ENCODE measurements around the gene CDH18. TPM values are rescaled to one million over a fixed set of nuclear protein-coding genes. Genes with fewer than 3 reads are reported as not detected.

The CDH18 gene
- total and polyA plus RNA-seq, 2 of the 4 experiments (the other 2 are of a cell fraction) = 0.24 to 1.1 TPM

DNA sequence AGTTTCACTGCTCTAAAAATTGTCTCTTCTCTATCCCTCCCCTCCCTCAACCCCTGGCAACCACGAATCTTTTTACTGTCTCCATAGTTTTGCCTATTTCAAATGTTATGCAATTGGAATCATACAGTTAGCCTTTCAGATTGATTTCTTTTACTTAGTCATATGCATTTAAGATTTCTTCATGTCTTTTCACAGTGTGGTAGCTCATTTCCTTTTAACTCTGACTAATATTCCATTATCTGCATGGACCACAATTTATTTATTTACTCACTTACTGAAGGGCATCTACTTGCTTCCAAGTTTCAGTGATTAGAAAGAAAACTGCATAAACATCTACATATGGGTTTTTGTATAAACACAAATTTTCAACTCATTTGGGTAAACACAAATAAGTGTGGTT, 372.3 kb downstream of the CDH18 start:
- no peak overlapping the region for H2BK20ac ChIP-seq (ENCODE audit: low read depth, low read length)
- DNase-seq (no peak), ATAC-seq (ENCODE audit: low read depth) (no peak)
- H2AFZ ChIP-seq (replicated peaks; ENCODE audit: low read length, poor library complexity) = no peak overlapping the region
- intact Hi-C loops (cut with micrococcal nuclease) = no loop called here
- H3K14ac ChIP-seq (replicated peaks; ENCODE audit: low read depth, low read length) = no peak overlapping the region
- H3K27ac ChIP-seq (ENCODE audit: insufficient read depth, low read length) = no peak overlapping the region
- no peaks in the 10 kb centered on the region for H3K79me1 ChIP-seq (ENCODE audit: low read depth in 1 of 2, low read length in 2 of 2)
- CTCF ChIA-PET = no interaction called here
- no peak overlapping the region for H3K23ac ChIP-seq (ENCODE audit: low read depth, low read length)
- dilution Hi-C loops (cut with HindIII; ENCODE audit: low sequenced_read_pairs, unreplicated experiment) = no loop called here
- H3K9me1 ChIP-seq (ENCODE audit: insufficient read depth, low read length) = no peaks in the 10 kb centered on the region
- no peak for TF ChIP-seq CHD1 (IDR thresholded peaks at IDR 0.05; ENCODE audit: low read depth, low read length)
- no peak for TF ChIP-seq MXI1 (IDR thresholded peaks at IDR 0.05; ENCODE audit: borderline replicate concordance, low read depth, low read length)
- no peak for TF ChIP-seq SMC3 (IDR thresholded peaks at IDR 0.05; ENCODE audit: low read depth, low read length)
- no peak for TF ChIP-seq NFE2L2 (IDR thresholded peaks at IDR 0.05; ENCODE audit: low read depth, low read length)
- TF ChIP-seq MAZ (IDR thresholded peaks at IDR 0.05; ENCODE audit: borderline replicate concordance, low read depth, low read length) = no peak
- no peak for TF ChIP-seq USF2 (IDR thresholded peaks at IDR 0.05; ENCODE audit: low read depth, low read length)
- no peak for TF ChIP-seq RCOR1 (IDR thresholded peaks at IDR 0.05; ENCODE audit: insufficient replicate concordance, low read length)
- no peak for TF ChIP-seq CTCF (conservative IDR thresholded peaks at IDR 0.05; ENCODE audit: low read depth, low read length)
- no peak for TF ChIP-seq RFX5 (IDR thresholded peaks at IDR 0.05; ENCODE audit: low read depth, low read length)
- H3K9me3 ChIP-seq (ENCODE audit: control insufficient read depth, insufficient read depth, low read length) = no peaks in the 10 kb centered on the region
- no peak overlapping the region for H3K56ac ChIP-seq (ENCODE audit: extremely low read depth, insufficient read depth, low read length)
- no peak overlapping the region for H4K8ac ChIP-seq (ENCODE audit: low read depth in 2 of 2, low read length in 2 of 2)
- H2AK5ac ChIP-seq (ENCODE audit: low read depth, low read length) = no peak overlapping the region
- no peak overlapping the region for H2BK15ac ChIP-seq (ENCODE audit: low read depth, low read length)
- H3K4ac ChIP-seq (ENCODE audit: low read depth, low read length) = no peak overlapping the region
- H3K18ac ChIP-seq (ENCODE audit: low read depth, low read length) = no peak overlapping the region
- no peak overlapping the region for H3K4me2 ChIP-seq (ENCODE audit: low read depth, low read length)
- H4K5ac ChIP-seq (ENCODE audit: low read depth, low read length) = no peak overlapping the region
- WGBS, 2 experiments (ENCODE audit: extremely low coverage in 2 of 2, insufficient read length in 1 of 2) = 20% methylated on average over 1 of the region's 1 CpG; no CpG with 5 or more reads in 1 of the 2 experiments
- no TSS peak for BruUV-seq (replicated peaks)
- no peaks in the 10 kb centered on the region for H3K4me1 ChIP-seq (ENCODE audit: control insufficient read depth, insufficient read depth, low read length)
- H3K27me3 ChIP-seq (ENCODE audit: control insufficient read depth, insufficient read depth, low read length) = no peaks in the 10 kb centered on the region
- no peak overlapping the region for H3K9ac ChIP-seq (ENCODE audit: low read depth, low read length)
- in situ Hi-C loops (cut with MboI; ENCODE audit: low sequenced_read_pairs) = no loop called here
- H2BK120ac ChIP-seq (ENCODE audit: low read depth, low read length) = no peak overlapping the region
- POLR2A ChIA-PET (ENCODE audit: unreplicated experiment) = no interaction called here
- no peak overlapping the region for H2BK5ac ChIP-seq (ENCODE audit: low read depth, low read length, poor library complexity, severe bottlenecking)
- H3K36me3 ChIP-seq (ENCODE audit: control insufficient read depth, insufficient read depth, low read length) = no peaks in the 10 kb centered on the region
- no peak overlapping the region for H3K4me3 ChIP-seq (ENCODE audit: insufficient read depth, low read depth, low read length)
- no peak overlapping the region for H2AK9ac ChIP-seq (replicated peaks; ENCODE audit: low read depth, low read length, poor library complexity)
- H4K20me1 ChIP-seq (ENCODE audit: insufficient read depth, low read length) = no peaks in the 10 kb centered on the region
- no peak overlapping the region for H4K91ac ChIP-seq (ENCODE audit: insufficient read depth, low read depth, low read length)
